Adrenal gland (tissue), 12 donors: ENCODE data around the gene CCDC80. TPM values are rescaled to one million over a fixed set of nuclear protein-coding genes. Genes with fewer than 3 reads are reported as not detected.

ENCODE experiments used
- DNase-seq, 7 donors: peaks; one replicate each; pipeline ENCODE4 v3.0.0-alpha.2; 2019 to 2020
- H3K27ac ChIP-seq, 5 donors: fragments of 200-600 bp; sonication (generic) in 4 of 5; 1 replicate in 3 of 5; 2 replicates in 2 of 5; pipeline versions ENCODE4 v1.5.1 to v1.8.0; 2016 to 2020; ENCODE audit warnings: mild to moderate bottlenecking in 1 of 5
- H3K27me3 ChIP-seq: fragments of 200-600 bp; 2 replicates; pipeline ENCODE4 v1.8.0; 2021
- H3K36me3 ChIP-seq, 2 donors: fragments of 200-600 bp; replicated peaks in 1 of 2; 1 replicate in 1 of 2; 2 replicates in 1 of 2; pipeline versions ENCODE4 v1.5.1 to v1.8.0; 2018 to 2022
- H3K4me1 ChIP-seq, 2 donors: fragments of 200-600 bp; replicated peaks in 1 of 2; 1 replicate in 1 of 2; 2 replicates in 1 of 2; pipeline versions ENCODE4 v1.5.1 to v1.8.0; 2018 to 2021
- H3K4me3 ChIP-seq, 4 donors: fragments of 200-600 bp; sonication (generic) in 3 of 4; one replicate each; pipeline ENCODE4 v1.5.1; 2016 to 2018
- H3K9me3 ChIP-seq, 3 donors: fragments of 200-600 bp; sonication (generic) in 1 of 3; replicated peaks in 1 of 3; 1 replicate in 2 of 3; 2 replicates in 1 of 3; pipeline versions ENCODE4 v1.5.1 to v1.8.0; 2016 to 2021
- CTCF ChIP-seq, 6 experiments: fragments of 450-650 bp in 4 of 6; fragments of 200-600 bp in 2 of 6; sonication (generic) in 1 of 6; IDR thresholded peaks; 1 replicate in 5 of 6; 2 replicates in 1 of 6; pipeline versions ENCODE4 v1.5.1 to v1.8.0; 2016 to 2021; ENCODE audit warnings: antibody characterized with exemption in 6 of 6, mild to moderate bottlenecking in 2 of 6, moderate library complexity in 1 of 6
- POLR2A ChIP-seq, 2 donors: fragments of 450-650 bp; IDR thresholded peaks; one replicate each; pipeline ENCODE4 v1.6.1; 2017; ENCODE audit warnings: antibody characterized with exemption in 2 of 2, mild to moderate bottlenecking in 2 of 2, moderate library complexity in 1 of 2
- WGBS, 4 donors: extraction: QIAGEN DNeasy Blood & Tissue Kit in 2 of 4; methylation state at CpG; one replicate each; pipeline versions ENCODE4 v1.1.5 to v1.1.7; 2013 to 2017; 5-methylcytosine and 5-hydroxymethylcytosine counted together
- intact Hi-C, 2 donors: fragments of 100-400 bp; cut with DNase I; formaldehyde crosslinking; loops; one replicate each; pipeline versions ENCODE4 v1.14.1 to v1.15.0; 2022 to 2023
- polyA plus RNA-seq, 3 donors: library from polyadenylated mRNA; stranded (reverse); fragments of 200-250 nt in 2 of 3; fragments of 350-450 nt in 1 of 3; fragmentation: Illumina TruSeq in 1 of 3; extraction: RNeasy Lipid Tissue Mini Kit (QIAGEN cat#74804) in 1 of 3; gene quantifications; one replicate each; pipeline ENCODE4 v1.2.3, GENCODE V29; 2013 to 2014
- total RNA-seq, 9 donors: library from RNA; depleted of rRNA in 4 of 9; stranded (reverse); fragments of >200 nt in 4 of 9; fragments of 120-200 nt in 1 of 9; fragmentation: NEBNext Ultra II Directional in 1 of 9; extraction: Animal tissue kit (Norgen Biotek cat#: 25700) in 1 of 9; gene quantifications; one replicate each; pipeline versions ENCODE4 v1.1.0 to v1.2.4, GENCODE V29; 2013 to 2023
- donor health status: healthy with polysubstance abuse.
- donor health status: Bipolar disorder and iron deficiency.
- donor health status: DM: yes; HTN: yes; CAD: no.
- donor health status: DM: no; HTN: no; CAD: no.
- donor health status: DM: no; HTN: no; CAD: no.
- donor health status: DM: yes; HTN: yes; CAD: no.

Gene CCDC80
- total and polyA plus RNA-seq, 12 donors: 5.7 to 65.3 (median 17.9) TPM

- 69 to 78% (median 77%) methylated on average over 9 of the region's 9 CpGs for WGBS, 4 donors
- DNase-seq: peak in 1 of 7 donors; percentile 52
- intact Hi-C loops: no loop called here
- Histone ChIP-seq H3K4me3 (no peak overlapping the region), H3K27ac (peak overlapping the region in 1 of 5 donors; percentile 1), H3K4me1 (no peaks in the 10 kb centered on the region), H3K27me3 (no peaks in the 10 kb centered on the region), H3K9me3 (peaks cover 0 to 4% (median 0%) of the 10 kb centered on the region in 3 donors), H3K36me3 (no peaks in the 10 kb centered on the region)
- TF ChIP-seq POLR2A (IDR thresholded peaks at IDR 0.05) (no peak), CTCF (IDR thresholded peaks at IDR 0.05) (no peak)
These were observed 35.7 kb downstream of the CCDC80 start for GRCh38 chr3:112605285-112605684.

- TF ChIP-seq CTCF (IDR thresholded peaks at IDR 0.05): no peak
- intact Hi-C loops: no loop called here
- peak in 2 of 7 donors; percentile 24 to 56 for DNase-seq
- Histone ChIP-seq H3K27me3 (no peaks in the 10 kb centered on the region), H3K36me3 (no peaks in the 10 kb centered on the region), H3K4me1 (no peaks in the 10 kb centered on the region), H3K9me3 (peaks cover 0 to 3% (median 0%) of the 10 kb centered on the region in 3 donors), H3K27ac (peak overlapping the region in 1 of 5 donors; percentile 1), H3K4me3 (no peak overlapping the region)
- 45 to 54% (median 47%) methylated on average over 4 of the region's 4 CpGs for WGBS, 4 donors
These were observed 36.4 kb downstream of the CCDC80 start for GRCh38 chr3:112604536-112604935.

- no peak overlapping the region for H3K4me3 ChIP-seq
- intact Hi-C loops: no loop called here
- H3K27me3 ChIP-seq: no peaks in the 10 kb centered on the region
- no peak overlapping the region for H3K27ac ChIP-seq
- no peaks in the 10 kb centered on the region for H3K4me1 ChIP-seq
- no peak for TF ChIP-seq CTCF (IDR thresholded peaks at IDR 0.05)
- no peak for TF ChIP-seq POLR2A (IDR thresholded peaks at IDR 0.05)
- H3K36me3 ChIP-seq: no peaks in the 10 kb centered on the region
- no peak for DNase-seq
- H3K9me3 ChIP-seq: no peaks in the 10 kb centered on the region
These were observed 38.6 kb downstream of the CCDC80 start for GRCh38 chr3:112602217-112602838.

GRCh38 chr3:112598731-112599130 is 42.2 kb downstream of the CCDC80 start:
- no peaks in the 10 kb centered on the region for H3K4me1 ChIP-seq
- no peaks in the 10 kb centered on the region for H3K27me3 ChIP-seq
- intact Hi-C loops: no loop called here
- H3K9me3 ChIP-seq: no peaks in the 10 kb centered on the region
- H3K27ac ChIP-seq: no peak overlapping the region
- no peak for TF ChIP-seq CTCF (IDR thresholded peaks at IDR 0.05)
- TF ChIP-seq POLR2A (IDR thresholded peaks at IDR 0.05): no peak
- peaks cover 0 to 5% of the 10 kb centered on the region in 2 donors for H3K36me3 ChIP-seq
- DNase-seq: no peak
- H3K4me3 ChIP-seq: no peak overlapping the region
